B cell (primary cell): Measurements from ENCODE around the gene LILRB3. TPM values are rescaled to one million over a fixed set of nuclear protein-coding genes. Genes with fewer than 3 reads are reported as not detected.
A peak's percentile ranks its signal among the peaks of the same experiment; 100 is the strongest.

Source experiments
- ATAC-seq: fragments of 200-7000 bp; cut with Tn5 transposase; one replicate; pipeline ENCODE4 v1.10.0; 2021; ENCODE audit warnings: low read depth, mild to moderate bottlenecking, moderate number of reproducible peaks, moderate library complexity
- CTCF ChIA-PET: fragments of 350-600 bp; sonication (Branson Sonifier 250); formaldehyde crosslinking; loops from one replicate; lab custom pipeline; 2021; ENCODE audit warnings: antibody characterized with exemption, inconsistent platforms; lab: Charles Lee
- POLR2A ChIA-PET: fragments of 350-600 bp; sonication (Branson Sonifier 250); formaldehyde crosslinking; loops from one replicate; lab custom pipeline; 2021; ENCODE audit warnings: antibody characterized with exemption; lab: Charles Lee
- DNase-seq: peaks from one replicate; pipeline ENCODE4 v3.0.0; 2013
- H2AFZ ChIP-seq: 2 replicates; pipeline ENCODE4 v1.6.1; 2012; ENCODE audit warnings: mild to moderate bottlenecking, low read depth, low read length; ENCODE audit not compliant: insufficient read depth, poor library complexity, severe bottlenecking
- H3K27ac ChIP-seq, 2 donors: 1 replicate in 1 of 2; 2 replicates in 1 of 2; pipeline ENCODE4 v1.5.1; 2012 to 2013; ENCODE audit warnings: low read length in 2 of 2, mild to moderate bottlenecking in 2 of 2, moderate library complexity in 1 of 2
- H3K27me3 ChIP-seq, 4 experiments: fragments of 200-600 bp in 1 of 4; sonication (generic) in 1 of 4; replicated peaks in 1 of 4; 1 replicate in 2 of 4; 2 replicates in 2 of 4; pipeline versions ENCODE4 v1.6.1 to v1.7.0; 2013 to 2016; ENCODE audit warnings: low read length in 3 of 4, mild to moderate bottlenecking in 2 of 4, mixed read lengths in 1 of 4, moderate library complexity in 1 of 4; ENCODE audit not compliant: insufficient read depth in 4 of 4, control insufficient read depth in 3 of 4; ENCODE audit errors: control extremely low read depth in 1 of 4
- H3K36me3 ChIP-seq, 2 experiments: replicated peaks in 1 of 2; 1 replicate in 1 of 2; 2 replicates in 1 of 2; pipeline versions ENCODE4 v1.6.1 to v1.7.1; 2013; ENCODE audit warnings: low read length in 1 of 2; ENCODE audit not compliant: insufficient read depth in 2 of 2, control insufficient read depth in 1 of 2; ENCODE audit errors: control extremely low read depth in 1 of 2, extremely low read depth in 1 of 2
- H3K4me1 ChIP-seq, 2 donors: fragments of 200-600 bp in 1 of 2; sonication (generic) in 1 of 2; 1 replicate in 1 of 2; 2 replicates in 1 of 2; pipeline versions ENCODE4 v1.5.1 to v1.6.1; 2013 to 2017; ENCODE audit warnings: low read length in 2 of 2; ENCODE audit not compliant: control insufficient read depth in 2 of 2, insufficient read depth in 2 of 2
- H3K4me2 ChIP-seq: replicated peaks from 2 replicates; pipeline ENCODE3; 2012; ENCODE audit warnings: mild to moderate bottlenecking, low read depth, low read length; ENCODE audit not compliant: poor library complexity, severe bottlenecking
- H3K4me3 ChIP-seq, 5 experiments: fragments of 200-600 bp in 1 of 5; sonication (generic) in 1 of 5; 1 replicate in 3 of 5; 2 replicates in 2 of 5; pipeline versions ENCODE4 v1.5.1 to v1.7.0; 2011 to 2016; ENCODE audit warnings: low read length in 4 of 5, mild to moderate bottlenecking in 4 of 5, low read depth in 2 of 5, control low read depth in 1 of 5, moderate library complexity in 1 of 5; ENCODE audit not compliant: insufficient read depth in 1 of 5; ENCODE audit errors: control extremely low read depth in 1 of 5, extremely low read depth in 1 of 5
- H3K79me2 ChIP-seq: fragments of 200-600 bp; sonication (generic); one replicate; pipeline ENCODE4 v1.6.0; 2016; ENCODE audit warnings: low read length; ENCODE audit not compliant: control insufficient read depth, insufficient read depth
- H3K9ac ChIP-seq: fragments of 200-600 bp; sonication (generic); 2 replicates; pipeline ENCODE4 v1.6.1; 2017; ENCODE audit warnings: mild to moderate bottlenecking, low read length, moderate library complexity
- H3K9me3 ChIP-seq, 3 donors: one replicate each; pipeline versions ENCODE4 v1.6.1 to v1.7.1; 2013; ENCODE audit warnings: low read length in 2 of 3; ENCODE audit not compliant: control insufficient read depth in 2 of 3, insufficient read depth in 1 of 3; ENCODE audit errors: control extremely low read depth in 1 of 3
- H4K20me1 ChIP-seq: 2 replicates; pipeline ENCODE4 v1.6.0; 2012; ENCODE audit warnings: mild to moderate bottlenecking, low read length; ENCODE audit not compliant: insufficient read depth, control insufficient read depth, poor library complexity, severe bottlenecking
- H3K27ac Mint-ChIP-seq: one replicate; pipeline ENCODE4 v1.8.0; 2021; ENCODE audit warnings: mixed read lengths
- H3K27me3 Mint-ChIP-seq: one replicate; pipeline ENCODE4 v1.8.0; 2021; ENCODE audit warnings: mixed read lengths
- H3K4me1 Mint-ChIP-seq: one replicate; pipeline ENCODE4 v1.8.0; 2021; ENCODE audit warnings: mixed read lengths
- H3K4me3 Mint-ChIP-seq: one replicate; pipeline ENCODE4 v1.8.0; 2021; ENCODE audit warnings: mixed read lengths
- H3K9me3 Mint-ChIP-seq: one replicate; pipeline ENCODE4 v1.8.0; 2022; ENCODE audit warnings: mixed read lengths; ENCODE audit not compliant: insufficient read depth
- EZH2 ChIP-seq: IDR thresholded peaks from 2 replicates; pipeline ENCODE4 v1.6.1; 2012; ENCODE audit warnings: borderline replicate concordance, low read depth, mild to moderate bottlenecking, moderate library complexity, low read length; ENCODE audit not compliant: insufficient read depth, poor library complexity, severe bottlenecking
- WGBS: methylation state at CpG from one replicate; pipeline ENCODE4 v1.1.5; 2013; ENCODE audit warnings: missing lambda C conversion rate; ENCODE audit not compliant: insufficient coverage; 5-methylcytosine and 5-hydroxymethylcytosine counted together
- intact Hi-C: fragments of 100-400 bp; cut with micrococcal nuclease; formaldehyde crosslinking; loops from one replicate; pipeline ENCODE4 v1.10.0; 2022
- polyA plus RNA-seq: library from polyadenylated mRNA; depleted of rRNA; stranded (reverse); fragments of >200 nt; gene quantifications from 2 replicates; pipeline ENCODE4 v1.2.3, GENCODE V29; 2012
- total RNA-seq, 2 donors: library from RNA; stranded (reverse); fragments of 120-200 nt in 1 of 2; gene quantifications; 1 replicate in 1 of 2; 2 replicates in 1 of 2; pipeline versions ENCODE4 v1.2.3 to v1.2.4, GENCODE V29; 2013 to 2022
- TF ChIP-seq, protein P1 (sequence below): fragments of 200-600 bp; IDR thresholded peaks from one replicate; pipeline ENCODE4 v1.8.0; 2022; ENCODE audit warnings: antibody characterized with exemption, mild to moderate bottlenecking

The LILRB3 gene
- total and polyA plus RNA-seq, 2 donors (not counting 1 experiment from before 2014, with no cell fraction given), result 0.25 to 2.3 TPM

- intact Hi-C loops, result no loop called here
- 86% methylated on average over 6 of the region's 9 CpGs for WGBS
- DNase-seq (no peak), ATAC-seq (no peak)
- H3K4me1 ChIP-seq, result peaks cover 9% of the 10 kb centered on the region in 2 donors
- no peak overlapping the region for H3K4me3 ChIP-seq
- Mint-ChIP-seq H3K9me3 (no peaks in the 10 kb centered on the region), H3K27me3 (peaks cover 28% of the 10 kb centered on the region), H3K4me1 (peaks cover 9% of the 10 kb centered on the region), H3K4me3 (no peak overlapping the region), H3K27ac (no peak overlapping the region)
- H4K20me1 ChIP-seq, result no peaks in the 10 kb centered on the region
- TF ChIP-seq EZH2, result no peak
- TF ChIP-seq, protein P1, sequence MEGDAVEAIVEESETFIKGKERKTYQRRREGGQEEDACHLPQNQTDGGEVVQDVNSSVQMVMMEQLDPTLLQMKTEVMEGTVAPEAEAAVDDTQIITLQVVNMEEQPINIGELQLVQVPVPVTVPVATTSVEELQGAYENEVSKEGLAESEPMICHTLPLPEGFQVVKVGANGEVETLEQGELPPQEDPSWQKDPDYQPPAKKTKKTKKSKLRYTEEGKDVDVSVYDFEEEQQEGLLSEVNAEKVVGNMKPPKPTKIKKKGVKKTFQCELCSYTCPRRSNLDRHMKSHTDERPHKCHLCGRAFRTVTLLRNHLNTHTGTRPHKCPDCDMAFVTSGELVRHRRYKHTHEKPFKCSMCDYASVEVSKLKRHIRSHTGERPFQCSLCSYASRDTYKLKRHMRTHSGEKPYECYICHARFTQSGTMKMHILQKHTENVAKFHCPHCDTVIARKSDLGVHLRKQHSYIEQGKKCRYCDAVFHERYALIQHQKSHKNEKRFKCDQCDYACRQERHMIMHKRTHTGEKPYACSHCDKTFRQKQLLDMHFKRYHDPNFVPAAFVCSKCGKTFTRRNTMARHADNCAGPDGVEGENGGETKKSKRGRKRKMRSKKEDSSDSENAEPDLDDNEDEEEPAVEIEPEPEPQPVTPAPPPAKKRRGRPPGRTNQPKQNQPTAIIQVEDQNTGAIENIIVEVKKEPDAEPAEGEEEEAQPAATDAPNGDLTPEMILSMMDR, result no peak
- H3K9me3 ChIP-seq, result no peaks in the 10 kb centered on the region
- H2AFZ ChIP-seq, result no peak overlapping the region
- no peak overlapping the region for H3K4me2 ChIP-seq
- H3K27me3 ChIP-seq, result peaks cover 0 to 38% (median 3%) of the 10 kb centered on the region in 4 experiments
- no peak overlapping the region for H3K9ac ChIP-seq
- ChIA-PET POLR2A (no interaction called here), CTCF (no interaction called here)
- H3K36me3 ChIP-seq, result no peaks in the 10 kb centered on the region
- no peaks in the 10 kb centered on the region for H3K79me2 ChIP-seq
- H3K27ac ChIP-seq, result no peak overlapping the region
These were observed 29.4 kb upstream of the LILRB3 start for GRCh38 chr19:54252243-54252642.

DNA sequence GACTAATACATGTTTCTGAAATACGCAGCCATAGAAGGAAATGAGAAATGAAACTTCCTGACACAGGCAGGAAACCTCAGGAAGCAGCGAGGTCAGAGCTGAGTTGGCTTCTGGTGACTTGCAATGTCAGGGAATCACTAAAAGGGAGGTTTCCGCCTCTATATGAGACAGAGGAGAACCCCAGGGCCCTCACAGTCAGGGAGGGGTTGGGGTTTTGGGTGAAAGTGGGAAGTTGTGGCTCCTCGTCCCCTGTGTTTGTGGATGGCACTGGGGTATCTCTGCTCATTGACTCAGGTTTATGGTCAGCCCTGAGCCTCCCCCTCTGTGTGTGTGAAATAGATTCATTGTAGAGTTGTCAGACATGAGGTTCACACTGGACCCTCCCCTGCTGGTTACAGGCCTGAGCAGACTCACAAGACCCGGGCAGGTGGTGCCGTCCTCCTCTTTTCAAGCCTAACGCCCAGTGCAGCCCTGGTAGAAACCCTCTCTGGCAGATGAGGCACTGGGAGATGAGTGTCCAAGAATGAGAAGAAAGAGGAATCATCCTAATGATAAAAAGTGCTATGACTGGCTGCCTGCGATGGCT, 25.3 kb upstream of the LILRB3 start:
- WGBS, result 44% methylated on average over 7 of the region's 8 CpGs
- Mint-ChIP-seq H3K9me3 (no peaks in the 10 kb centered on the region), H3K27ac (no peak overlapping the region), H3K4me1 (peaks cover 9% of the 10 kb centered on the region), H3K4me3 (peak overlapping the region; percentile 7), H3K27me3 (peaks cover 31% of the 10 kb centered on the region)
- peak overlapping the region; percentile 21 for H3K9ac ChIP-seq
- peak overlapping the region; percentile 30 for H3K4me2 ChIP-seq
- no peaks in the 10 kb centered on the region for H3K79me2 ChIP-seq
- intact Hi-C loops, result no loop called here
- H3K9me3 ChIP-seq, result no peaks in the 10 kb centered on the region
- no peak for ATAC-seq
- H2AFZ ChIP-seq, result no peak overlapping the region
- no peak for DNase-seq
- ChIA-PET CTCF (interaction anchor here (0.9 to 1.3 kb wide), 2 partner anchors 16 to 50 kb away, joined by 3 to 4 read pairs; no protein-coding TSS in a partner anchor), POLR2A (no interaction called here)
- H3K36me3 ChIP-seq, result no peaks in the 10 kb centered on the region
- peaks cover 11 to 13% of the 10 kb centered on the region in 2 donors for H3K4me1 ChIP-seq
- H4K20me1 ChIP-seq, result no peaks in the 10 kb centered on the region
- H3K4me3 ChIP-seq, result no peak overlapping the region
- no peak for TF ChIP-seq EZH2
- TF ChIP-seq, protein P1, result no peak
- H3K27me3 ChIP-seq, result peaks cover 0 to 33% (median 5%) of the 10 kb centered on the region in 4 experiments
- H3K27ac ChIP-seq, result no peak overlapping the region
